NCI-H2196 treated with DMSO at 0.1 percent for 48 hours (cell line): ENCODE results near the gene OTUD1.

Experiments
- DNase-seq: peaks from one replicate; lab custom pipeline; 2025; ENCODE audit not compliant: unreplicated experiment; lab: John Stamatoyannopoulos, UW

Gene OTUD1

DNA sequence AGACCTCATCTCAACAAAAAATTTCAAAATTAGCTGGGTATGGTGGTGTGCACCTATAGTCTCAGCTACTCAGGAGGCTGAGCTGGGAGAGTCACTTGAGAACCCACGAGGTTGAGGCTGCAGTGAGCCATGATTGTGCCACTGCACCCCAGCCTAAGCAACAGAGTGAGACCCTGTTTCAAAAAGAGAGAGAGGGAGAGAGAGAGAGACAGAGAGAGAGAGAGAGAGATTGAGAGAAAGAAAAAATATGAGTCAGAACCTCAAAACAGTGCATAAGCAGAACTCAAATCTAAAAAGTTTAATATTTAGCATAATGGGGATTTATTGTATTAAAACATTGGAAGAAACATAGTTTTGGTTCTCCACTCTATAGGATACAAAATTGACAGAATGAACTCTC, 17.5 kb upstream of the OTUD1 start:
- DNase-seq = no peak

DNA sequence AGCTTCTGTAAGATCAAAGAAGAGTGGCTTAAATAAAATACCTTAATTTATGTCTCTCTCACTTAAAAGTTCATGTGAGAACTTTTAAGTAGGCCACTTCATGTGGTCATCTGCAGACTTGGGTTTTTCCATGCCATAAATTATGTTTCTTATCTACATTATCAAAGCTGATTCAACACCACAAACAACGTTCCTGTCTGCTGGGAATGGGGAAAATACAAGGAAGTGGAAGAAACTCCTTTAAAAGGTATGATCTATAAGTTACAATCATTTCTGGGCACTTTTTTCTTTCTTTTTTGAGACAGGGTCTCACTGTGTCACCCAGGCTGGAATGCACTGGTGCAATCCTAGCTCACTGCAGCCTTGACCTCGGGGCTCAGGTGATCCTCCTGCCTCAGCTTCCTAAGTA, 16.9 kb upstream of the OTUD1 start:
- DNase-seq = no peak

DNA sequence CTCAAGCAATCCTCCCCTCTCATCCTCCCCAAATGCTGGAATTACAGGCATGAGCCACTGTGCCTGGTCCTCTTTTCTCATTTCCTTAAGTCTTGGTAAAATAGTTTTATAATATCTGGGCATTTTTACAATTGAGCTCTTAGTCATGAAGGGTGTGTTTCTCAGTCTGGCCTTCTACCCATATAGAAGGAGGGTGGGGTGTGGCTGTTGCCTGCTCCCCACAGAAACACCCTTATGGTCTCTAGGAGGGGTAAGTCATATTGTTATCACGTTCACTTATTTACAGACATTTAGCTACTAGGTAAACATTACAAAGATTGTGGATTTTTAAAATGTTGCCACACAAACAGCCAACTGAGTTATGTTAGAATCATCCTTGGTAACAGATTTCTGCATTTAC, 6.7 kb upstream of the OTUD1 start:
- DNase-seq = no peak

GRCh38 chr10:23432639-23433038, 6.2 kb upstream of the OTUD1 start:
- DNase-seq = no peak

- no peak for DNase-seq
Measured at GRCh38 chr10:23433701-23434100, 5.2 kb upstream of the OTUD1 start.

DNA sequence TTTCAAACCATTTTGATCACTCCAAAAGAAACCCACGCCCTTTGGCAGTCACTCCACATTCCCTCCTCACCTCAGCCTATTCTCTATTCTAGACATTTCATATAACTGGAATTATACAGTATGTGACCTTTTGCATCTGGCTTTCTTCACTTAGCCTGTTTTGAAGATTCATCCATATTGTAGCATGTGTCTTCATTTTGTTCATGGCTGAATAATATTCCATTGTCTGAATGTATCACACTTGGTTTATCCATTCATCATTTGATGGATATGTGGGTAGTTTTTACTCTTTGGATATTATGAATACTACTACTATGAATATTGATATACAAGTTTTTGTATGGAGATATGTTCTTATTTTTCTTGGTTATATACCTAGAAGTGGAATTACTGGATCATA, 3.5 kb upstream of the OTUD1 start:
- no peak for DNase-seq

DNA sequence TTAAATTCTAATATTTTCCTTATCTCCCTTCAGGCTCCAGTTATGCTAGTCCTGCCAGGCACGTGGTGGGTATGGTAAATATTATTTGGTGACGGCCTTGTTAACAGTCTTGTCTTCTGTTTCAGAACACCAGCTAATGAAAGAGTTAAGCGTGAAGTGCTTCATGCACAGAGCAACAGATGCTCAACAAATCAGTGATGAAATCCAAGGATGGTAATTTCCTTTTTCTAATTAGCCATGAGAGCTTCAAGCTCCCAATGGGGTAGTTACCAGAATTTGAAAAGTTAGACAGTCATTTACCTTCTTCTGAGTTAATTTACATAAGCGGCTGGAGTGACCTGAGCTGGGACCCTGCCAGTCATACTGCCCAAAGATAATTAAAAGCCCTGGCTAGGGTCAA, 1.9 kb upstream of the OTUD1 start:
- DNase-seq = no peak

GRCh38 chr10:23437963-23438546, 820 bp upstream of the OTUD1 start:
- no peak for DNase-seq

DNA sequence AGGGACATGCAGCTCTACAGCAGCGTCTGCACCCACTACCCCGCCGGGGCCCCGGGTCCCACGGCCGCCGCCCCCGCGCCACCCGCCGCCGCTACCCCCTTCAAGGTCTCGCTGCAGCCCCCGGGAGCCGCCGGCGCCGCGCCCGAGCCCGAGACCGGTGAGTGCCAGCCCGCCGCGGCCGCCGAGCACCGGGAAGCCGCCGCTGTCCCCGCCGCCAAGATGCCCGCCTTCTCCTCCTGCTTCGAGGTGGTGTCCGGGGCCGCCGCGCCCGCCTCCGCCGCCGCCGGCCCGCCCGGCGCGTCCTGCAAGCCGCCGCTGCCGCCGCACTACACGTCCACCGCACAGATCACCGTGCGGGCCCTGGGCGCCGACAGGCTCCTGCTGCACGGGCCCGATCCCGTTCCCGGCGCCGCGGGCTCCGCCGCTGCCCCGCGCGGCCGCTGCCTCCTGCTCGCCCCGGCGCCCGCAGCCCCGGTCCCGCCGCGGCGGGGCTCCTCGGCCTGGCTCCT, 631 bp downstream of the OTUD1 start:
- DNase-seq = no peak

- no peak for DNase-seq
Measured at GRCh38 chr10:23439961-23440889, 1.4 kb downstream of the OTUD1 start.

- DNase-seq = no peak
Measured at GRCh38 chr10:23441251-23441650, 2.4 kb downstream of the OTUD1 start.

GRCh38 chr10:23442936-23443335, 4.1 kb downstream of the OTUD1 start:
- no peak for DNase-seq

DNA sequence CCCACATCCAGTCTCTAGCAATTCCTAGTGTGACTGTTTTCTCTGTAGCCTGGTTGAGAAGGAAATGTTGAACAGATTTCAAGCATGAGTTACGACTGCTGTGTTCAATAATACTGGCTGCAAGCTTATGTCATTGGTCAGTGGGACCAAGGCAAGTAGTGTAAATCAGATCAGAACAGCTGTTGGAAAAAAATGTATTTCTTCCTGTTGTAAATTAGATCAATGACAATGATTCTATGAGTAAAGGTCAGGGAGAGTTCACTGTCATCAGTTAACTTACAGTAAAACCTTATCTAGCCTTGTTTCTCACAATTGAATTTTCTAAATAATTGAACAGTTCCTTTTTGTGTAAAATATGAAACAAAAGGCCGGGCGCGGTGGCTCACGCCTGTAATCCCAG, 6.7 kb downstream of the OTUD1 start:
- no peak for DNase-seq

GRCh38 chr10:23448323-23448722, 9.4 kb downstream of the OTUD1 start:
- DNase-seq = no peak

DNA sequence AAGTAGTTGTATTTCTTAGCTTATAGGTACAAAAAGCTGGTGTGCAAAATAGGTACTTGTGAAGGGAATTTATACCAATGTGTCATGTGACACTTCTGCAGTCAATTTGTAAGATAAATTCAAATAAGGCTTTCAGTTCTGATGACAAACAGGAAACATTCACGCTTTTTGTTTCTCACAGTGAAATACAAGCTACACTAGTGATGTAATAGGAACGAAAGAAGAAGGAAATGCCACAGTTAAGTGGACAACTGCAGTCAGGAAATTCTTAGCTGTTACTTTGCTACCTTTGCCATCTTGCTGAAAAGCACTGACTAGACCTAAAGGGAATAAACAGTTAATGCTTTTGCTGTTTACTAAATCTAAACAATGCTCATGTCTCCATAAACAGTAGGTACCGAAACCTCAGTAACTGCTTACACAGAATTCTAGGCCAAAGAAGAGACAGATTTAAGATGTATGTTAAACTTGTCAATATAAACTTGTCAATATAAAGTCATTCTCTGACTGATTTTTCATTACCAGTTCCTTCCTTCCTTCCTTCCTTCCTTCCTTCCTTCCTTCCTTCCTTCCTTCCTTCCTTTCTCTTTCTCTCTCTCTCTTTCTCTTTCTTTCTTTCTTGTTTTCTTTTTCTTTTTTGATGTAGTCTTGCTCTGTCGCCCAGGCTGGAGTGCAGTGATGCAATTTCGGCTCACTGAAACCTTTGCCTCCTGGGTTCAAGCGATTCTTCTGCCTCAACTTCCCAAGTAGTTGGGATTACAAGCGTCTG, 10.1 kb downstream of the OTUD1 start:
- DNase-seq = no peak

GRCh38 chr10:23452033-23452655, 13.3 kb downstream of the OTUD1 start:
- DNase-seq = no peak

GRCh38 chr10:23453465-23453864, 14.6 kb downstream of the OTUD1 start:
- DNase-seq = no peak

- no peak for DNase-seq
Measured at GRCh38 chr10:23457632-23458417, 18.9 kb downstream of the OTUD1 start.

GRCh38 chr10:23459308-23459939, 20.5 kb downstream of the OTUD1 start:
- DNase-seq = no peak

DNA sequence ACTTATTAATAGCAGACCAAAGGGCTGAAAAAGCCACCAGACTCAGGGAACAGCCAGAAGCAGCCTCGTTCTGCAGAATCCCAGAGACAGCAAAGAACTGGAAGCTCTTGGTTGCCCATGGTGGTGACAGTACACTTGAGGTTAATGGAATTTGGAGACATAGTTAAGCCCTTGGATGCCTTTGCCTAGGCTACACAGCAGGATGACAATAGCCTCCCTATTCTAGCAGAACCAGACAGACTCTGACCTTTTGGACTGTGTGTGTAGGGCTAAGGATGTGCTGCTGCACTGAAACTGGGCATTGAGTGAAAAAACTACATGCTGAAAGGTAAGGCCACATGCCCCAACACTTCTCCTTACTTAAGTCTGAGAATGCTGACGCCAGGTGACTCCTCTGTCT, 22.7 kb downstream of the OTUD1 start:
- no peak for DNase-seq
